GM23338 (cell line): ENCODE data around the gene PAF1. TPM values are rescaled to one million over a fixed set of nuclear protein-coding genes. Genes with fewer than 3 reads are reported as not detected.

Experiments used
- ATAC-seq: fragments of 200-7000 bp; cut with Tn5 transposase; 3 replicates; pipeline ENCODE4 v1.9.1; 2020
- DNase-seq: peaks from one replicate; pipeline ENCODE4 v3.0.0-alpha.2; 2015; ENCODE audit warnings: low spot score
- H2AFZ ChIP-seq: fragments of 200-600 bp; sonication (generic); 2 replicates; pipeline ENCODE4 v1.8.0; 2016; ENCODE audit warnings: antibody characterized with exemption, mild to moderate bottlenecking, moderate library complexity
- H3F3A ChIP-seq: fragments of 200-600 bp; sonication (generic); replicated peaks from 2 replicates; pipeline ENCODE4 v1.8.0; 2017; ENCODE audit warnings: antibody characterized with exemption, mixed run types, low read depth
- H3K27ac ChIP-seq: fragments of 200-600 bp; sonication (generic); 2 replicates; pipeline ENCODE4 v1.6.1; 2016; ENCODE audit warnings: low read depth
- H3K27me3 ChIP-seq: fragments of 200-600 bp; sonication (generic); 2 replicates; pipeline ENCODE4 v1.8.0; 2016; ENCODE audit warnings: mild to moderate bottlenecking, mixed run types, moderate library complexity; ENCODE audit not compliant: insufficient read depth
- H3K36me3 ChIP-seq: fragments of 200-600 bp; sonication (generic); 2 replicates; pipeline ENCODE4 v1.8.0; 2016; ENCODE audit warnings: mild to moderate bottlenecking; ENCODE audit not compliant: insufficient read depth
- H3K4me1 ChIP-seq: fragments of 200-600 bp; sonication (generic); 2 replicates; pipeline ENCODE4 v1.8.0; 2016; ENCODE audit warnings: mild to moderate bottlenecking, moderate library complexity; ENCODE audit not compliant: insufficient read depth
- H3K4me2 ChIP-seq: fragments of 200-600 bp; sonication (generic); 2 replicates; pipeline ENCODE4 v1.7.1; 2017; ENCODE audit warnings: mixed run types
- H3K4me3 ChIP-seq: fragments of 200-600 bp; sonication (generic); 2 replicates; pipeline ENCODE4 v1.6.1; 2016; ENCODE audit warnings: mixed run types
- H3K79me2 ChIP-seq: fragments of 200-600 bp; sonication (generic); replicated peaks from 2 replicates; pipeline ENCODE4 v1.8.0; 2017; ENCODE audit warnings: mild to moderate bottlenecking; ENCODE audit not compliant: insufficient read depth
- H3K9me2 ChIP-seq: fragments of 200-600 bp; sonication (generic); 2 replicates; pipeline ENCODE4 v1.8.0; 2017; ENCODE audit not compliant: insufficient read depth
- H4K20me1 ChIP-seq: fragments of 200-600 bp; sonication (generic); replicated peaks from 2 replicates; pipeline ENCODE4 v1.8.0; 2017; ENCODE audit warnings: mild to moderate bottlenecking; ENCODE audit not compliant: insufficient read depth
- H3K27ac Mint-ChIP-seq: 2 replicates; pipeline ENCODE4 v1.8.0; 2020; ENCODE audit warnings: inconsistent platforms, mild to moderate bottlenecking, moderate library complexity, mixed read lengths
- H3K27me3 Mint-ChIP-seq: 3 replicates; pipeline ENCODE4 v1.8.0; 2022; ENCODE audit warnings: low read depth, mild to moderate bottlenecking, moderate library complexity, mixed read lengths, inconsistent platforms; ENCODE audit not compliant: insufficient read depth, poor library complexity
- H3K36me3 Mint-ChIP-seq: 3 replicates; pipeline ENCODE4 v1.8.0; 2021; ENCODE audit warnings: low read depth, mild to moderate bottlenecking, inconsistent platforms, moderate library complexity, mixed read lengths
- H3K4me1 Mint-ChIP-seq: 3 replicates; pipeline ENCODE4 v1.8.0; 2020; ENCODE audit warnings: mild to moderate bottlenecking, inconsistent platforms, mixed read lengths
- H3K4me3 Mint-ChIP-seq: 3 replicates; pipeline ENCODE4 v1.8.0; 2021; ENCODE audit warnings: moderate library complexity, mild to moderate bottlenecking, inconsistent platforms, mixed read lengths
- H3K9me3 Mint-ChIP-seq: 3 replicates; pipeline ENCODE4 v1.8.0; 2020; ENCODE audit warnings: moderate library complexity, mild to moderate bottlenecking, inconsistent platforms, mixed read lengths
- CREB1 ChIP-seq: fragments of 250-450 bp; sonication (Bioruptor Pico); IDR thresholded peaks from 2 replicates; pipeline ENCODE4 v1.5.0; 2020; ENCODE audit warnings: low read depth, mild to moderate bottlenecking, moderate library complexity
- EZH2 ChIP-seq: fragments of 200-600 bp; sonication (generic); IDR thresholded peaks from one replicate; pipeline ENCODE4 v1.8.0; 2017; ENCODE audit warnings: antibody characterized with exemption, mild to moderate bottlenecking, low read depth; ENCODE audit not compliant: unreplicated experiment
- POLR2AphosphoS5 ChIP-seq: IDR thresholded peaks from 2 replicates; pipeline ENCODE4 v1.6.1; 2016; ENCODE audit warnings: antibody characterized with exemption, low read depth
- ZNF331 ChIP-seq: fragments of 250-450 bp; sonication (Bioruptor Pico); IDR thresholded peaks from 2 replicates; pipeline ENCODE4 v1.5.0; 2020; ENCODE audit warnings: low read depth, mild to moderate bottlenecking, moderate library complexity
- polyA plus RNA-seq: library from polyadenylated mRNA; unstranded; fragments of >200 nt; fragmentation: Nextera tagmentation; extraction: Ambion mirVana; gene quantifications from 2 replicates; pipeline ENCODE4 v1.2.1, GENCODE V29; 2016
- total RNA-seq: library from RNA; depleted of rRNA; stranded (reverse); fragments of >200 nt; shearing (Covaris generic); gene quantifications from 2 replicates; pipeline ENCODE4 v1.2.3, GENCODE V29; 2014
- TF ChIP-seq, protein P1 (sequence below): IDR thresholded peaks from one replicate; pipeline ENCODE4 v1.6.1; 2018; ENCODE audit warnings: antibody characterized with exemption; ENCODE audit not compliant: unreplicated experiment
- TF ChIP-seq, protein P2 (sequence below), 2 experiments: fragments of 200-600 bp in 1 of 2; sonication (generic) in 1 of 2; conservative IDR thresholded peaks; 2 replicates each; pipeline versions ENCODE4 v1.5.1 to v1.6.1; 2016 to 2017; ENCODE audit warnings: antibody characterized with exemption in 2 of 2, low read depth in 2 of 2, mild to moderate bottlenecking in 2 of 2, moderate library complexity in 1 of 2

PAF1 gene
- total and polyA plus RNA-seq, 2 experiments from 2014 or later, result 22.1 to 47.3 TPM

DNA sequence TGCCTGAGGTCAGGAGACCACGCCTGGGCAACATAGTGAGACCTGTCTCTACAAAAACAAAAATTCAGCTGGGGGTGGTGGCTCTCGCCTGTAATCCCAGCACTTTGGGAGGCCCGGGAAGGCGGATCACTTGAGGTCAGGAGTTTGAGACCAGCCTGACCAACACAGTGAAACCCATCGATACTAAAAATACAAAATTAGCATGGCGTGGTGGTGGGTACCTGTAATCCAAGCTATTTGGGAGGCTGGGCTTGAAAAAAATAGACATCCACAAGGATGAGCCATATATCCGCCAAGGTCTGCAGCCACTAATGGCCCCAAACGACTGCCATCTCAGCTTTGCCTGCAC lies 41.7 kb upstream of the PAF1 start:
- Histone ChIP-seq H3K27me3 (no peaks in the 10 kb centered on the region), H4K20me1 (peaks cover 23% of the 10 kb centered on the region), H3K9me2 (no peaks in the 10 kb centered on the region), H3K4me3 (no peak overlapping the region), H3K36me3 (peaks cover 34% of the 10 kb centered on the region), H3K4me2 (no peak overlapping the region), H3F3A (peaks cover 55% of the 10 kb centered on the region), H3K79me2 (peaks cover 27% of the 10 kb centered on the region), H2AFZ (no peak overlapping the region), H3K4me1 (peaks cover 38% of the 10 kb centered on the region), H3K27ac (peak overlapping the region; percentile 100)
- peaks cover 6% of the 10 kb centered on the region for H3K9me3 Mint-ChIP-seq
- H3K27ac Mint-ChIP-seq, result no peak overlapping the region
- DNase-seq, result no peak
- TF ChIP-seq, protein P1, sequence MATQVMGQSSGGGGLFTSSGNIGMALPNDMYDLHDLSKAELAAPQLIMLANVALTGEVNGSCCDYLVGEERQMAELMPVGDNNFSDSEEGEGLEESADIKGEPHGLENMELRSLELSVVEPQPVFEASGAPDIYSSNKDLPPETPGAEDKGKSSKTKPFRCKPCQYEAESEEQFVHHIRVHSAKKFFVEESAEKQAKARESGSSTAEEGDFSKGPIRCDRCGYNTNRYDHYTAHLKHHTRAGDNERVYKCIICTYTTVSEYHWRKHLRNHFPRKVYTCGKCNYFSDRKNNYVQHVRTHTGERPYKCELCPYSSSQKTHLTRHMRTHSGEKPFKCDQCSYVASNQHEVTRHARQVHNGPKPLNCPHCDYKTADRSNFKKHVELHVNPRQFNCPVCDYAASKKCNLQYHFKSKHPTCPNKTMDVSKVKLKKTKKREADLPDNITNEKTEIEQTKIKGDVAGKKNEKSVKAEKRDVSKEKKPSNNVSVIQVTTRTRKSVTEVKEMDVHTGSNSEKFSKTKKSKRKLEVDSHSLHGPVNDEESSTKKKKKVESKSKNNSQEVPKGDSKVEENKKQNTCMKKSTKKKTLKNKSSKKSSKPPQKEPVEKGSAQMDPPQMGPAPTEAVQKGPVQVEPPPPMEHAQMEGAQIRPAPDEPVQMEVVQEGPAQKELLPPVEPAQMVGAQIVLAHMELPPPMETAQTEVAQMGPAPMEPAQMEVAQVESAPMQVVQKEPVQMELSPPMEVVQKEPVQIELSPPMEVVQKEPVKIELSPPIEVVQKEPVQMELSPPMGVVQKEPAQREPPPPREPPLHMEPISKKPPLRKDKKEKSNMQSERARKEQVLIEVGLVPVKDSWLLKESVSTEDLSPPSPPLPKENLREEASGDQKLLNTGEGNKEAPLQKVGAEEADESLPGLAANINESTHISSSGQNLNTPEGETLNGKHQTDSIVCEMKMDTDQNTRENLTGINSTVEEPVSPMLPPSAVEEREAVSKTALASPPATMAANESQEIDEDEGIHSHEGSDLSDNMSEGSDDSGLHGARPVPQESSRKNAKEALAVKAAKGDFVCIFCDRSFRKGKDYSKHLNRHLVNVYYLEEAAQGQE, result no peak
- TF ChIP-seq ZNF331 (CRISPR knock-in tag) (no peak), POLR2AphosphoS5 (peak; percentile 15; the same call in 1 of the 2 replicates), EZH2 (no peak)
- TF ChIP-seq, protein P2, sequence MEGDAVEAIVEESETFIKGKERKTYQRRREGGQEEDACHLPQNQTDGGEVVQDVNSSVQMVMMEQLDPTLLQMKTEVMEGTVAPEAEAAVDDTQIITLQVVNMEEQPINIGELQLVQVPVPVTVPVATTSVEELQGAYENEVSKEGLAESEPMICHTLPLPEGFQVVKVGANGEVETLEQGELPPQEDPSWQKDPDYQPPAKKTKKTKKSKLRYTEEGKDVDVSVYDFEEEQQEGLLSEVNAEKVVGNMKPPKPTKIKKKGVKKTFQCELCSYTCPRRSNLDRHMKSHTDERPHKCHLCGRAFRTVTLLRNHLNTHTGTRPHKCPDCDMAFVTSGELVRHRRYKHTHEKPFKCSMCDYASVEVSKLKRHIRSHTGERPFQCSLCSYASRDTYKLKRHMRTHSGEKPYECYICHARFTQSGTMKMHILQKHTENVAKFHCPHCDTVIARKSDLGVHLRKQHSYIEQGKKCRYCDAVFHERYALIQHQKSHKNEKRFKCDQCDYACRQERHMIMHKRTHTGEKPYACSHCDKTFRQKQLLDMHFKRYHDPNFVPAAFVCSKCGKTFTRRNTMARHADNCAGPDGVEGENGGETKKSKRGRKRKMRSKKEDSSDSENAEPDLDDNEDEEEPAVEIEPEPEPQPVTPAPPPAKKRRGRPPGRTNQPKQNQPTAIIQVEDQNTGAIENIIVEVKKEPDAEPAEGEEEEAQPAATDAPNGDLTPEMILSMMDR (conservative IDR thresholded peaks at IDR 0.05; ENCODE audit: low read depth in 2 of 2), result no peak
- peak overlapping the region; percentile 100; the same call in 2 of the 3 replicates for H3K4me3 Mint-ChIP-seq
- no peak for ATAC-seq
- peaks cover 49% of the 10 kb centered on the region for H3K4me1 Mint-ChIP-seq
- H3K36me3 Mint-ChIP-seq, result peaks cover 56% of the 10 kb centered on the region
- peaks cover 62% of the 10 kb centered on the region for H3K27me3 Mint-ChIP-seq

DNA sequence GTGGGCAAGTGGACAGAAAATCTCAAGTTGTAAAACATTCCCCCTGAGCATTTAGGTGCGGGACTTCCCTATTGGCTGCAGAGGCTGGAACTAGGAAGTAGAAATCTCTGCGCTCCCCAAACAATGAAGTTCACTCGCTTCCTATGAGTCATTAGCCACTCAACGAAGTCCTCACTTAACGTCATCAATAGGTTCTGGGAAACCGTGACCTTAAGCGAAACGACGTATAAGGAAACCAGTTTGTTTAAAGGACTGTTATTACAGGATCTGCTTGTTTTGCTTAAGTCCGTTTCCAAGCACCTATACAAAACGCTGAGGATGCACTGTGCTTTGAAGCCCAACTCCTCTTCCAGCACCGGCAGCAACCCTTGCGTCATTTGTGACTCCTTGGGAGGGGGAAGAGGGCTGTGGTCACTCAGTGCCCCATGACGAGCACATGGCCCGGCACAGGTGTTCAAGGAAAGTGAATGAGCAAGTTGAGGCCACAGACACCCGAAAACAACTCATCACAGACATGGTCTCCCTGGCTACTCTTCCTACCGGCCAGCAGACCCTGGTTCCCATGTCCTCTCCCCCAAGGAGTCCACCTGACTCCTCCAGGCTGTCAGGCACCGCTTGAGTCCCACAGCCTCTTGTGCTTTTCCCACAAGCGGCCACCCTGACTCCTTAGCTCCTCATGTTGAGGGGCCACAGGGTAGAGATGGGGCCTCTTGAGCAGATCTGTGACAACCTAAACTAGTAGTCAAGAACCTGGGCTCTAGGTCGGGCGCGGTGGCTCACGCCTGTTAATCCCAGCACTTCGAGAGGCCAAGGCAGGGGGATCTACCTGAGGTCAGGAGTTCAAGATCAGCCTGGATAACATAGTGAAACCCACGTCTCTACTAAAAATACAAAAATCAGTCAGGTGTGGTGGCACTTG lies 40.0 kb upstream of the PAF1 start:
- H3K4me3 Mint-ChIP-seq, result no peak overlapping the region; the same call in 2 of the 3 replicates
- H3K4me2 ChIP-seq, result peak overlapping the region; percentile 39; the same call in 1 of the 2 replicates
- DNase-seq, result peak; percentile 74

More for the DNA sequence above, 40.0 kb upstream of the PAF1 start:
- peak; percentile 2 for ATAC-seq
- H3K27ac Mint-ChIP-seq, result peak overlapping the region; percentile 88
- H3K4me1 Mint-ChIP-seq, result peaks cover 46% of the 10 kb centered on the region
- Histone ChIP-seq H3K27ac (peak overlapping the region; percentile 100), H3K4me3 (no peak overlapping the region), H3K36me3 (peaks cover 34% of the 10 kb centered on the region), H2AFZ (no peak overlapping the region), H3F3A (peaks cover 59% of the 10 kb centered on the region), H3K9me2 (no peaks in the 10 kb centered on the region), H3K27me3 (no peaks in the 10 kb centered on the region), H4K20me1 (peaks cover 23% of the 10 kb centered on the region), H3K4me1 (peaks cover 36% of the 10 kb centered on the region), H3K79me2 (peaks cover 27% of the 10 kb centered on the region)
- no peak for TF ChIP-seq CREB1 (CRISPR knock-in tag)
- TF ChIP-seq ZNF331 (CRISPR knock-in tag), result no peak
- TF ChIP-seq POLR2AphosphoS5, result peak; percentile 55; the same call in 1 of the 2 replicates
- no peak for TF ChIP-seq EZH2
- H3K9me3 Mint-ChIP-seq, result peaks cover 3% of the 10 kb centered on the region; the same call in 2 of the 3 replicates
- peaks cover 45% of the 10 kb centered on the region for H3K27me3 Mint-ChIP-seq
- H3K36me3 Mint-ChIP-seq, result peaks cover 58% of the 10 kb centered on the region
